Neutrophil (primary cell): ENCODE results near the gene BDKRB1.

ENCODE experiments used
- H3K27ac ChIP-seq: fragments of 200-600 bp; sonication (generic); 2 replicates; pipeline ENCODE4 v1.5.1; 2016; ENCODE audit warnings: mild to moderate bottlenecking, moderate library complexity
- H3K27me3 ChIP-seq: fragments of 200-600 bp; sonication (generic); 2 replicates; pipeline ENCODE4 v1.6.0; 2016; ENCODE audit warnings: mild to moderate bottlenecking
- H3K36me3 ChIP-seq: fragments of 200-600 bp; sonication (generic); 2 replicates; pipeline ENCODE4 v1.5.1; 2017
- H3K4me1 ChIP-seq, 2 experiments: fragments of 200-600 bp in 1 of 2; sonication (generic) in 1 of 2; 1 replicate in 1 of 2; 2 replicates in 1 of 2; pipeline versions ENCODE4 v1.5.1 to v1.6.1; 2013 to 2016; ENCODE audit warnings: low read depth in 1 of 2, low read length in 1 of 2, mild to moderate bottlenecking in 1 of 2, moderate library complexity in 1 of 2; ENCODE audit not compliant: control insufficient read depth in 1 of 2, insufficient read depth in 1 of 2
- H3K4me3 ChIP-seq, 2 experiments: fragments of 200-600 bp in 1 of 2; sonication (generic) in 1 of 2; 1 replicate in 1 of 2; 2 replicates in 1 of 2; pipeline ENCODE4 v1.5.1; 2013 to 2016; ENCODE audit warnings: low read depth in 1 of 2, low read length in 1 of 2, mild to moderate bottlenecking in 1 of 2, moderate library complexity in 1 of 2
- H3K9me3 ChIP-seq: fragments of 200-600 bp; sonication (generic); 2 replicates; pipeline ENCODE4 v1.5.1; 2016
- CTCF ChIP-seq: fragments of 200-600 bp; sonication (generic); IDR thresholded peaks from 2 replicates; pipeline ENCODE4 v1.5.1; 2016; ENCODE audit warnings: antibody characterized with exemption

Gene BDKRB1

GRCh38 chr14:96217376-96217913 lies 38.6 kb upstream of the BDKRB1 start:
- Histone ChIP-seq H3K9me3 (no peaks in the 10 kb centered on the region), H3K27ac (no peak overlapping the region), H3K4me1 (no peaks in the 10 kb centered on the region), H3K4me3 (no peak overlapping the region), H3K36me3 (no peaks in the 10 kb centered on the region), H3K27me3 (peaks cover 25% of the 10 kb centered on the region)
- TF ChIP-seq CTCF = no peak

GRCh38 chr14:96221109-96221650 lies 34.8 kb upstream of the BDKRB1 start:
- no peak overlapping the region for H3K4me3 ChIP-seq
- TF ChIP-seq CTCF = no peak
- H3K36me3 ChIP-seq = no peaks in the 10 kb centered on the region
- no peaks in the 10 kb centered on the region for H3K4me1 ChIP-seq
- no peak overlapping the region for H3K27ac ChIP-seq
- no peaks in the 10 kb centered on the region for H3K9me3 ChIP-seq
- peaks cover 20% of the 10 kb centered on the region for H3K27me3 ChIP-seq

GRCh38 chr14:96221841-96222240 lies 34.2 kb upstream of the BDKRB1 start:
- no peak for TF ChIP-seq CTCF
- no peaks in the 10 kb centered on the region for H3K9me3 ChIP-seq
- no peaks in the 10 kb centered on the region for H3K4me1 ChIP-seq
- no peak overlapping the region for H3K4me3 ChIP-seq
- peaks cover 20% of the 10 kb centered on the region for H3K27me3 ChIP-seq
- no peak overlapping the region for H3K27ac ChIP-seq
- no peaks in the 10 kb centered on the region for H3K36me3 ChIP-seq

GRCh38 chr14:96224480-96225096 lies 31.4 kb upstream of the BDKRB1 start:
- Histone ChIP-seq H3K4me3 (no peak overlapping the region), H3K4me1 (no peaks in the 10 kb centered on the region), H3K27ac (no peak overlapping the region), H3K27me3 (peaks cover 20% of the 10 kb centered on the region), H3K9me3 (no peaks in the 10 kb centered on the region), H3K36me3 (no peaks in the 10 kb centered on the region)
- TF ChIP-seq CTCF = no peak

GRCh38 chr14:96225213-96225612 lies 30.8 kb upstream of the BDKRB1 start:
- no peak for TF ChIP-seq CTCF
- H3K9me3 ChIP-seq = no peaks in the 10 kb centered on the region
- no peaks in the 10 kb centered on the region for H3K4me1 ChIP-seq
- H3K27me3 ChIP-seq = peaks cover 20% of the 10 kb centered on the region
- H3K4me3 ChIP-seq = no peak overlapping the region
- no peaks in the 10 kb centered on the region for H3K36me3 ChIP-seq
- no peak overlapping the region for H3K27ac ChIP-seq
